Smooth muscle cell (in vitro differentiated cells): ENCODE measurements around the gene ZNF699. TPM values are rescaled to one million over a fixed set of nuclear protein-coding genes. Genes with fewer than 3 reads are reported as not detected.
A peak's percentile ranks its signal among the peaks of the same experiment; 100 is the strongest.

ENCODE experiments used
- DNase-seq: peaks from one replicate; lab custom pipeline; 2025; ENCODE audit not compliant: unreplicated experiment; lab: John Stamatoyannopoulos, UW
- H2AFZ ChIP-seq: fragments of 200-600 bp; sonication (generic); 2 replicates; pipeline ENCODE4 v1.6.0; 2016; ENCODE audit warnings: antibody characterized with exemption, low read depth, mild to moderate bottlenecking
- H3F3A ChIP-seq: fragments of 200-600 bp; sonication (generic); 2 replicates; pipeline ENCODE4 v1.6.0; 2017; ENCODE audit warnings: antibody characterized with exemption, low read depth
- H3K27ac ChIP-seq: fragments of 200-600 bp; sonication (generic); 2 replicates; pipeline ENCODE4 v1.5.1; 2016; ENCODE audit warnings: low read depth, mild to moderate bottlenecking
- H3K27me3 ChIP-seq: fragments of 200-600 bp; sonication (generic); 2 replicates; pipeline ENCODE4 v1.6.1; 2016; ENCODE audit warnings: low read depth, mild to moderate bottlenecking
- H3K36me3 ChIP-seq: fragments of 200-600 bp; sonication (generic); 2 replicates; pipeline ENCODE4 v1.5.1; 2016; ENCODE audit warnings: low read depth
- H3K4me1 ChIP-seq: fragments of 200-600 bp; sonication (generic); 2 replicates; pipeline ENCODE4 v1.5.1; 2016; ENCODE audit warnings: low read depth
- H3K4me2 ChIP-seq: fragments of 200-600 bp; sonication (generic); 2 replicates; pipeline ENCODE4 v1.6.0; 2016; ENCODE audit warnings: mild to moderate bottlenecking
- H3K4me3 ChIP-seq: fragments of 200-600 bp; sonication (generic); 2 replicates; pipeline ENCODE4 v1.5.1; 2016; ENCODE audit warnings: mild to moderate bottlenecking
- H3K79me2 ChIP-seq: fragments of 200-600 bp; sonication (generic); 2 replicates; pipeline ENCODE4 v1.6.0; 2016; ENCODE audit warnings: low read depth, mild to moderate bottlenecking
- H3K9ac ChIP-seq: fragments of 200-600 bp; sonication (generic); 2 replicates; pipeline ENCODE4 v1.6.0; 2016; ENCODE audit warnings: low read depth
- H3K9me3 ChIP-seq: fragments of 200-600 bp; sonication (generic); replicated peaks from 2 replicates; pipeline ENCODE4 v1.5.1; 2016; ENCODE audit warnings: low read depth
- H4K20me1 ChIP-seq: fragments of 200-600 bp; sonication (generic); 2 replicates; pipeline ENCODE4 v1.6.0; 2016; ENCODE audit warnings: low read depth
- WGBS: methylation state at CpG from one replicate; pipeline ENCODE4 v1.1.7; 2016; ENCODE audit warnings: low lambda C conversion rate; 5-methylcytosine and 5-hydroxymethylcytosine counted together
- polyA plus RNA-seq: library from polyadenylated mRNA; unstranded; fragments of >200 nt; fragmentation: Nextera tagmentation; extraction: Ambion mirVana; gene quantifications from 2 replicates; pipeline ENCODE4 v1.2.1, GENCODE V29; 2016
- total RNA-seq: library from RNA; depleted of rRNA; stranded (reverse); fragments of >200 nt; gene quantifications from 2 replicates; pipeline ENCODE4 v1.2.3, GENCODE V29; 2014
- TF ChIP-seq, protein P1 (sequence below): fragments of 200-600 bp; sonication (generic); IDR thresholded peaks from 2 replicates; pipeline ENCODE4 v1.5.1; 2017; ENCODE audit warnings: borderline replicate concordance, mild to moderate bottlenecking, antibody characterized with exemption; ENCODE audit not compliant: insufficient read depth, poor library complexity, severe bottlenecking

ZNF699 gene
- total and polyA plus RNA-seq, 2 experiments from 2014 or later, result 3.5 to 6.3 TPM

GRCh38 chr19:9309974-9310446 lies 372 bp upstream of the ZNF699 start:
- Histone ChIP-seq H3K79me2 (peaks cover 34% of the 10 kb centered on the region), H3K36me3 (no peaks in the 10 kb centered on the region), H3K9ac (no peak overlapping the region), H3K9me3 (no peaks in the 10 kb centered on the region), H3K27ac (peak overlapping the region; percentile 94), H3K4me1 (peaks cover 12% of the 10 kb centered on the region), H3K27me3 (no peaks in the 10 kb centered on the region), H2AFZ (peak overlapping the region; percentile 88), H3K4me3 (peak overlapping the region; percentile 100), H3K4me2 (peak overlapping the region; percentile 96), H4K20me1 (no peaks in the 10 kb centered on the region), H3F3A (peaks cover 3% of the 10 kb centered on the region)
- TF ChIP-seq, protein P1, sequence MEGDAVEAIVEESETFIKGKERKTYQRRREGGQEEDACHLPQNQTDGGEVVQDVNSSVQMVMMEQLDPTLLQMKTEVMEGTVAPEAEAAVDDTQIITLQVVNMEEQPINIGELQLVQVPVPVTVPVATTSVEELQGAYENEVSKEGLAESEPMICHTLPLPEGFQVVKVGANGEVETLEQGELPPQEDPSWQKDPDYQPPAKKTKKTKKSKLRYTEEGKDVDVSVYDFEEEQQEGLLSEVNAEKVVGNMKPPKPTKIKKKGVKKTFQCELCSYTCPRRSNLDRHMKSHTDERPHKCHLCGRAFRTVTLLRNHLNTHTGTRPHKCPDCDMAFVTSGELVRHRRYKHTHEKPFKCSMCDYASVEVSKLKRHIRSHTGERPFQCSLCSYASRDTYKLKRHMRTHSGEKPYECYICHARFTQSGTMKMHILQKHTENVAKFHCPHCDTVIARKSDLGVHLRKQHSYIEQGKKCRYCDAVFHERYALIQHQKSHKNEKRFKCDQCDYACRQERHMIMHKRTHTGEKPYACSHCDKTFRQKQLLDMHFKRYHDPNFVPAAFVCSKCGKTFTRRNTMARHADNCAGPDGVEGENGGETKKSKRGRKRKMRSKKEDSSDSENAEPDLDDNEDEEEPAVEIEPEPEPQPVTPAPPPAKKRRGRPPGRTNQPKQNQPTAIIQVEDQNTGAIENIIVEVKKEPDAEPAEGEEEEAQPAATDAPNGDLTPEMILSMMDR, result no peak
- WGBS, result 7% methylated on average over 13 of the region's 13 CpGs
- DNase-seq, result no peak

- Histone ChIP-seq H2AFZ (no peak overlapping the region), H3K4me2 (peak overlapping the region; percentile 96), H3K27ac (no peak overlapping the region), H3K36me3 (peaks cover 11% of the 10 kb centered on the region), H3K79me2 (peaks cover 38% of the 10 kb centered on the region), H3F3A (peaks cover 3% of the 10 kb centered on the region), H3K9ac (peak overlapping the region; percentile 95), H4K20me1 (no peaks in the 10 kb centered on the region), H3K4me1 (peaks cover 12% of the 10 kb centered on the region), H3K9me3 (no peaks in the 10 kb centered on the region), H3K4me3 (peak overlapping the region; percentile 100), H3K27me3 (no peaks in the 10 kb centered on the region)
- TF ChIP-seq, protein P1, result no peak
- 78% methylated on average over 10 of the region's 10 CpGs for WGBS
- DNase-seq, result no peak
These were observed 1.4 kb downstream of the ZNF699 start for GRCh38 chr19:9308091-9308770.

GRCh38 chr19:9306443-9306842 lies 3.2 kb downstream of the ZNF699 start:
- Histone ChIP-seq H2AFZ (no peak overlapping the region), H3K9me3 (peaks cover 17% of the 10 kb centered on the region), H3K9ac (no peak overlapping the region), H3K4me1 (peaks cover 12% of the 10 kb centered on the region), H4K20me1 (no peaks in the 10 kb centered on the region), H3F3A (peaks cover 3% of the 10 kb centered on the region), H3K36me3 (peaks cover 28% of the 10 kb centered on the region), H3K79me2 (peaks cover 38% of the 10 kb centered on the region), H3K4me2 (peak overlapping the region; percentile 47), H3K27me3 (no peaks in the 10 kb centered on the region), H3K4me3 (no peak overlapping the region), H3K27ac (peak overlapping the region; percentile 55)
- no peak for DNase-seq
- 52% methylated on average over 1 of the region's 1 CpG for WGBS
- TF ChIP-seq, protein P1, result no peak

- no peaks in the 10 kb centered on the region for H4K20me1 ChIP-seq
- H3K4me2 ChIP-seq, result no peak overlapping the region
- H3K27me3 ChIP-seq, result no peaks in the 10 kb centered on the region
- no peaks in the 10 kb centered on the region for H3K4me1 ChIP-seq
- peaks cover 76% of the 10 kb centered on the region for H3K9me3 ChIP-seq
- H2AFZ ChIP-seq, result no peak overlapping the region
- H3K27ac ChIP-seq, result no peak overlapping the region
- DNase-seq, result no peak
- TF ChIP-seq, protein P1, result no peak
- no peak overlapping the region for H3K9ac ChIP-seq
- peaks cover 12% of the 10 kb centered on the region for H3K79me2 ChIP-seq
- WGBS, result 96% methylated on average over 2 of the region's 2 CpGs
- no peak overlapping the region for H3K4me3 ChIP-seq
- peaks cover 83% of the 10 kb centered on the region for H3K36me3 ChIP-seq
- H3F3A ChIP-seq, result no peaks in the 10 kb centered on the region
These were observed 13.3 kb downstream of the ZNF699 start for GRCh38 chr19:9296336-9296735.
